Esophagus squamous epithelium (tissue), 4 donors: ENCODE measurements around the gene CES2.

ENCODE experiments used
- POLR2A ChIP-seq, 4 donors: fragments of 450-650 bp; IDR thresholded peaks; one replicate each; pipeline ENCODE4 v1.6.1; 2017; ENCODE audit warnings: antibody characterized with exemption in 4 of 4, mild to moderate bottlenecking in 4 of 4, moderate library complexity in 3 of 4
- TF ChIP-seq, protein P1 (sequence below), 6 experiments: fragments of 450-650 bp in 4 of 6; fragments of 200-600 bp in 2 of 6; sonication (generic) in 2 of 6; IDR thresholded peaks; one replicate each; pipeline ENCODE4 v1.5.1; 2016 to 2019; ENCODE audit warnings: antibody characterized with exemption in 6 of 6, mild to moderate bottlenecking in 4 of 6, moderate library complexity in 4 of 6

DNA sequence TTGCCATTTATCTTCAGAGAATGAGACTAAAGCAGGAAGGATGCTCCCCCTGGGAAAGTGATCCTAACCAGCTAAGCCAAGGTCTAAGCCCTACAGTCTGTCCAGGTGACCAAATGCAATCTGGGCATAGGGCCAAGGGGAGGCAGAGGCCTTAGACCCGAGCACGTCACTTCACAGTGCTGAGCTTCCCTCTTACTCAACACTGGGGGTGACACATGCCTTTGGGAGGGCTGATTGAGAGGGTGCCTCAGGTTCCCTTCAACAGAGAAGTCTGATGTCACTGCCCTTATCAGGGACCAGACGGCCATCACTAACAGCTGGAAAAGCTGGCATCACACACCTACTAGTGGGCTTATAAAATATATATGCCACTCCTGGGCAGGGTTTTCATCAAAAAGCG is 5.1 kb upstream of the CES2 start:
- TF ChIP-seq, protein P1, sequence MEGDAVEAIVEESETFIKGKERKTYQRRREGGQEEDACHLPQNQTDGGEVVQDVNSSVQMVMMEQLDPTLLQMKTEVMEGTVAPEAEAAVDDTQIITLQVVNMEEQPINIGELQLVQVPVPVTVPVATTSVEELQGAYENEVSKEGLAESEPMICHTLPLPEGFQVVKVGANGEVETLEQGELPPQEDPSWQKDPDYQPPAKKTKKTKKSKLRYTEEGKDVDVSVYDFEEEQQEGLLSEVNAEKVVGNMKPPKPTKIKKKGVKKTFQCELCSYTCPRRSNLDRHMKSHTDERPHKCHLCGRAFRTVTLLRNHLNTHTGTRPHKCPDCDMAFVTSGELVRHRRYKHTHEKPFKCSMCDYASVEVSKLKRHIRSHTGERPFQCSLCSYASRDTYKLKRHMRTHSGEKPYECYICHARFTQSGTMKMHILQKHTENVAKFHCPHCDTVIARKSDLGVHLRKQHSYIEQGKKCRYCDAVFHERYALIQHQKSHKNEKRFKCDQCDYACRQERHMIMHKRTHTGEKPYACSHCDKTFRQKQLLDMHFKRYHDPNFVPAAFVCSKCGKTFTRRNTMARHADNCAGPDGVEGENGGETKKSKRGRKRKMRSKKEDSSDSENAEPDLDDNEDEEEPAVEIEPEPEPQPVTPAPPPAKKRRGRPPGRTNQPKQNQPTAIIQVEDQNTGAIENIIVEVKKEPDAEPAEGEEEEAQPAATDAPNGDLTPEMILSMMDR (IDR thresholded peaks at IDR 0.05) = no peak
- TF ChIP-seq POLR2A (IDR thresholded peaks at IDR 0.05) = no peak
